Measurements from ENCODE around the gene TAF4. TPM values are rescaled to one million over a fixed set of nuclear protein-coding genes. Genes with fewer than 3 reads are reported as not detected.

The TAF4 gene
- total RNA-seq, 4 donors from 2014 or later = 7.1 to 15.9 (median 11.9) TPM

GRCh38 chr20:62030357-62030756, 35.3 kb downstream of the TAF4 start:
- ATAC-seq (ENCODE audit: low FRiP score) (no peak), DNase-seq (ENCODE audit: low spot score) (no peak)
- no peak for TF ChIP-seq CTCF (IDR thresholded peaks at IDR 0.05)

- no peak for TF ChIP-seq CTCF (IDR thresholded peaks at IDR 0.05)
Measured at GRCh38 chr20:62029949-62030348, 35.7 kb downstream of the TAF4 start.

GRCh38 chr20:62029296-62029695, 36.4 kb downstream of the TAF4 start:
- no peak for ATAC-seq (ENCODE audit: low FRiP score)
- TF ChIP-seq CTCF (IDR thresholded peaks at IDR 0.05) = no peak
- no peak for DNase-seq (ENCODE audit: low spot score)

More at GRCh38 chr20:62029949-62030348, 35.7 kb downstream of the TAF4 start:
- DNase-seq (ENCODE audit: low spot score) (no peak), ATAC-seq (ENCODE audit: low FRiP score) (no peak)

- no peak for TF ChIP-seq CTCF (IDR thresholded peaks at IDR 0.05)
- DNase-seq (ENCODE audit: low spot score) (no peak), ATAC-seq (ENCODE audit: low FRiP score) (no peak)
Measured at GRCh38 chr20:62028384-62028783, 37.3 kb downstream of the TAF4 start.

- no peak for ATAC-seq (ENCODE audit: low FRiP score)
- no peak for TF ChIP-seq CTCF (IDR thresholded peaks at IDR 0.05)
- no peak for DNase-seq (ENCODE audit: low spot score)
Measured at GRCh38 chr20:62027698-62028321, 37.9 kb downstream of the TAF4 start.

- DNase-seq (ENCODE audit: low spot score) (no peak), ATAC-seq (ENCODE audit: low FRiP score) (no peak)
- no peak for TF ChIP-seq CTCF (IDR thresholded peaks at IDR 0.05)
Measured at GRCh38 chr20:62027116-62027515, 38.6 kb downstream of the TAF4 start.

- ATAC-seq (ENCODE audit: low FRiP score) (no peak), DNase-seq (ENCODE audit: low spot score) (no peak)
- no peak for TF ChIP-seq CTCF (IDR thresholded peaks at IDR 0.05)
Measured at GRCh38 chr20:62026564-62026856, 39.2 kb downstream of the TAF4 start.

Data from omental fat pad (tissue), 4 donors.